Bronchus fibroblast of lung (primary cell): ENCODE measurements around the gene EPX. TPM values are rescaled to one million over a fixed set of nuclear protein-coding genes. Genes with fewer than 3 reads are reported as not detected.

Source experiments
- total RNA-seq: library from RNA; depleted of rRNA; stranded (reverse); fragments of >200 nt; gene quantifications from 2 replicates; pipeline ENCODE4 v1.2.3, GENCODE V29; 2015

Gene EPX
- total RNA-seq: not detected in 2 replicates

GRCh38 chr17:58192612-58193011 lies at the start of gene EPX:
Gene EPX (plus strand): TSS chr17:58192726. CDS start chr17:58192847, 121 bp downstream.

GRCh38 chr17:58147930-58148434 lies 44.5 kb upstream of the EPX start, which contains the start of gene OR4D1:
Gene OR4D1 (plus strand): TSS chr17:58148384. CDS start chr17:58155154, 6,770 bp downstream.

GRCh38 chr17:58166682-58167081 lies 25.8 kb upstream of the EPX start, which contains the start of gene OR4D2:
Gene OR4D2 (plus strand): TSS chr17:58166982. CDS start chr17:58169656, 2,674 bp downstream.

GRCh38 chr17:58219007-58219788 lies 26.7 kb downstream of the EPX start, which contains the start of gene MKS1:
Gene MKS1 (minus strand): TSS chr17:58219255. CDS start chr17:58219230, 25 bp downstream.

GRCh38 chr17:58238147-58238634 lies 45.7 kb downstream of the EPX start, which contains the start of gene LPO:
Gene LPO (plus strand): TSS chr17:58238584. CDS start chr17:58242980, 4,396 bp downstream.

Other genes with a start within 250 kb of the EPX start
- 10.3 and 12.5 TPM in 2 replicates for gene CUEDC1, start 237.3 kb upstream of the EPX start, total RNA-seq
- 45.1 and 45.3 TPM in 2 replicates for gene VEZF1, start 204.5 kb upstream of the EPX start, total RNA-seq
- 254 and 280 TPM in 2 replicates for gene SRSF1, start 185.5 kb upstream of the EPX start, total RNA-seq
- gene DYNLL2, start 109.3 kb upstream of the EPX start, total RNA-seq: 11.4 and 11.6 TPM in 2 replicates
- gene OR4D1, start 44.3 kb upstream of the EPX start, total RNA-seq: not detected in 2 replicates
- gene OR4D2, start 25.7 kb upstream of the EPX start, total RNA-seq: not detected in 2 replicates
- 11.9 and 16.5 TPM in 2 replicates for gene MKS1, start 26.5 kb downstream of the EPX start, total RNA-seq
- gene LPO, start 45.9 kb downstream of the EPX start, total RNA-seq: not detected in 2 replicates
- gene MPO, start 88.2 kb downstream of the EPX start, total RNA-seq: under 0.01 TPM in 1 of 2 replicates, not detected in the other
- 0.34 and 2.7 TPM in 2 replicates for gene TSPOAP1, start 136.1 kb downstream of the EPX start, total RNA-seq
- 55.8 and 72.2 TPM in 2 replicates for gene SUPT4H1, start 159.5 kb downstream of the EPX start, total RNA-seq
- under 0.01 TPM in 1 of 2 replicates, not detected in the other for gene RNF43, start 224.8 kb downstream of the EPX start, total RNA-seq